HepG2 (cell line): ENCODE results near the gene SERTAD2. TPM values are rescaled to one million over a fixed set of nuclear protein-coding genes. Genes with fewer than 3 reads are reported as not detected.

Source experiments
- ATAC-seq: fragments of 200-7000 bp; cut with Tn5 transposase; 3 replicates; pipeline ENCODE4 v1.9.1; 2020; ENCODE audit warnings: mild to moderate bottlenecking, moderate library complexity
- BruUV-seq: library from RNA; stranded (reverse); fragments of 400-500 nt; replicated peaks from 2 replicates; lab custom pipeline; 2021; lab: Mats Ljungman, UMichigan
- CTCF ChIA-PET: fragments of 300-600 bp; formaldehyde crosslinking; extraction: SDS; loops from one replicate; lab custom pipeline; 2021; ENCODE audit warnings: low total read pairs, inconsistent platforms, low intra/inter-chr PET ratio; lab: Yijun Ruan, JAX
- POLR2A ChIA-PET: fragments of 350-600 bp; sonication (Branson Sonifier 250); formaldehyde crosslinking; loops from one replicate; lab custom pipeline; 2020; ENCODE audit warnings: antibody characterized with exemption, inconsistent platforms; lab: Yijun Ruan, JAX
- DNase-seq: peaks from one replicate; pipeline ENCODE4 v3.0.0-alpha.2; 2015; ENCODE audit warnings: low spot score
- FAIRE-seq: peaks from 3 replicates; lab custom pipeline; 2011; peaks lifted over from hg19 to GRCh38; lab: Jason Lieb, UNC
- H2AFZ ChIP-seq: one replicate; pipeline ENCODE4 v1.6.1; 2011; ENCODE audit warnings: low read length, inconsistent platforms
- H3K27ac ChIP-seq: fragments of 300-600 bp; 3 replicates; pipeline ENCODE4 v1.8.0; 2011; ENCODE audit warnings: mixed run types, mild to moderate bottlenecking, mixed read lengths, low read length, inconsistent platforms; ENCODE audit not compliant: insufficient read depth; ENCODE audit errors: extremely low read length
- H3K27me3 ChIP-seq, 2 experiments: fragments of 200-600 bp in 1 of 2; 2 replicates in 1 of 2; 3 replicates in 1 of 2; pipeline versions ENCODE4 v1.6.0 to v1.8.0; 2011; ENCODE audit warnings: low read length in 2 of 2, mild to moderate bottlenecking in 2 of 2, moderate library complexity in 2 of 2, inconsistent platforms in 1 of 2; ENCODE audit not compliant: insufficient read depth in 2 of 2, control insufficient read depth in 1 of 2
- H3K36me3 ChIP-seq, 2 experiments: fragments of 200-600 bp in 1 of 2; replicated peaks in 1 of 2; 2 replicates in 1 of 2; 3 replicates in 1 of 2; pipeline versions ENCODE4 v1.5.1 to v1.8.0; 2011; ENCODE audit warnings: low read length in 2 of 2, inconsistent platforms in 1 of 2; ENCODE audit not compliant: insufficient read depth in 2 of 2, control insufficient read depth in 1 of 2
- H3K4me1 ChIP-seq: 2 replicates; pipeline ENCODE4 v1.5.1; 2012; ENCODE audit warnings: low read length, inconsistent platforms; ENCODE audit not compliant: insufficient read depth
- H3K4me2 ChIP-seq: 2 replicates; pipeline ENCODE4 v1.6.0; 2011; ENCODE audit warnings: low read depth, low read length, inconsistent platforms
- H3K4me3 ChIP-seq, 3 experiments: fragments of 200-600 bp in 1 of 3; sonication (generic), shearing (Covaris generic) in 1 of 3; replicated peaks in 1 of 3; 2 replicates each; pipeline ENCODE4 v1.5.1; 2011 to 2016; ENCODE audit warnings: low read length in 3 of 3, inconsistent platforms in 2 of 3, low read depth in 2 of 3, mild to moderate bottlenecking in 2 of 3, control low read depth in 1 of 3, mixed read lengths in 1 of 3; ENCODE audit not compliant: insufficient read depth in 1 of 3
- H3K79me2 ChIP-seq: one replicate; pipeline ENCODE4 v1.6.1; 2011; ENCODE audit warnings: low read length, inconsistent platforms; ENCODE audit not compliant: insufficient read depth
- H3K9ac ChIP-seq: 2 replicates; pipeline ENCODE4 v1.6.0; 2011; ENCODE audit warnings: mild to moderate bottlenecking, low read depth, low read length, inconsistent platforms; ENCODE audit not compliant: insufficient read depth
- H3K9me3 ChIP-seq: 2 replicates; pipeline ENCODE4 v1.5.1; 2012; ENCODE audit warnings: mild to moderate bottlenecking, low read length
- H4K20me1 ChIP-seq: 2 replicates; pipeline ENCODE4 v1.6.0; 2011; ENCODE audit warnings: inconsistent platforms, mild to moderate bottlenecking, low read length, moderate library complexity; ENCODE audit not compliant: insufficient read depth
- ATF4 ChIP-seq, 2 experiments: fragments of 450-650 bp in 1 of 2; sonication (generic) in 1 of 2; formaldehyde crosslinking; IDR thresholded peaks; 2 replicates each; pipeline versions ENCODE4 v1.5.0 to v1.8.0; 2020 to 2022; ENCODE audit warnings: mild to moderate bottlenecking in 1 of 2, missing genetic modification reagents in 1 of 2
- CBX2 ChIP-seq, 2 experiments: fragments of 200-600 bp in 1 of 2; sonication (generic); formaldehyde crosslinking in 1 of 2; IDR thresholded peaks; 2 replicates each; pipeline versions ENCODE4 v1.7.0 to v1.8.1; 2018 to 2022; ENCODE audit warnings: low read depth in 2 of 2, low read length in 1 of 2, mild to moderate bottlenecking in 1 of 2, missing genetic modification reagents in 1 of 2
- DR1 ChIP-seq: sonication (generic); formaldehyde crosslinking; IDR thresholded peaks from 2 replicates; pipeline ENCODE4 v1.8.0; 2021; ENCODE audit warnings: mild to moderate bottlenecking, missing genetic modification reagents, inconsistent platforms
- FOXO1 ChIP-seq: sonication (generic); formaldehyde crosslinking; IDR thresholded peaks from 2 replicates; pipeline ENCODE4 v1.4.0; 2020; ENCODE audit warnings: missing genetic modification reagents
- MAFF ChIP-seq: IDR thresholded peaks from 2 replicates; pipeline ENCODE4 v1.6.1; 2011; ENCODE audit warnings: low read depth, low read length, improper control_type of control experiment
- MAFK ChIP-seq, 2 experiments: IDR thresholded peaks in 1 of 2; conservative IDR thresholded peaks in 1 of 2; 2 replicates each; pipeline ENCODE4 v1.6.1; 2011; ENCODE audit warnings: improper control_type of control experiment in 2 of 2, low read length in 2 of 2
- MIXL1 ChIP-seq: IDR thresholded peaks from 2 replicates; pipeline ENCODE4 v1.6.1; 2016
- MTA1 ChIP-seq: sonication (generic); formaldehyde crosslinking; IDR thresholded peaks from 2 replicates; pipeline ENCODE4 v1.4.0; 2020; ENCODE audit warnings: missing genetic modification reagents, mild to moderate bottlenecking, borderline replicate concordance
- PAF1 ChIP-seq: IDR thresholded peaks from 2 replicates; pipeline ENCODE4 v1.6.1; 2016; ENCODE audit warnings: missing genetic modification reagents, missing compliant biosample characterization
- TAF1 ChIP-seq: sonication (generic); formaldehyde crosslinking; IDR thresholded peaks from 2 replicates; pipeline ENCODE4 v1.4.0; 2020; ENCODE audit warnings: missing genetic modification reagents
- ZBTB2 ChIP-seq: sonication (generic); formaldehyde crosslinking; IDR thresholded peaks from 2 replicates; pipeline ENCODE4 v1.8.0; 2022; ENCODE audit warnings: low read depth, missing genetic modification reagents
- ZMAT5 ChIP-seq: sonication (generic); formaldehyde crosslinking; IDR thresholded peaks from 2 replicates; pipeline ENCODE4 v1.5.0; 2020; ENCODE audit warnings: mild to moderate bottlenecking, low read depth, missing genetic modification reagents, borderline replicate concordance
- ZNF253 ChIP-seq: sonication (generic); formaldehyde crosslinking; IDR thresholded peaks from 2 replicates; pipeline ENCODE4 v1.8.0; 2022; ENCODE audit warnings: mild to moderate bottlenecking, missing genetic modification reagents, borderline replicate concordance
- ZNF816 ChIP-seq: sonication (generic); formaldehyde crosslinking; IDR thresholded peaks from 2 replicates; pipeline ENCODE4 v1.8.0; 2022; ENCODE audit warnings: missing genetic modification reagents, mild to moderate bottlenecking, borderline replicate concordance
- WGBS: methylation state at CpG from one replicate; pipeline ENCODE4 v1.1.6; 2017; ENCODE audit warnings: low lambda C conversion rate; 5-methylcytosine and 5-hydroxymethylcytosine counted together
- in situ Hi-C: cut with HindIII; loops from 2 replicates; pipeline ENCODE4 v1.10.0; 2017; ENCODE audit warnings: low pct_unique_long_range_greater_than_20kb; ENCODE audit not compliant: extremely low pct_ligation_motif_present
- intact Hi-C: fragments of 100-400 bp; cut with micrococcal nuclease; formaldehyde crosslinking; loops from one replicate; pipeline ENCODE4 v1.10.0; 2022; ENCODE audit not compliant: unreplicated experiment
- polyA plus RNA-seq, 8 experiments: library from polyadenylated mRNA; depleted of rRNA in 3 of 8; stranded (reverse) in 7 of 8; unstranded in 1 of 8; fragments of >200 nt; fragmentation: Illumina TruSeq in 4 of 8; extraction: Trizol in 4 of 8; gene quantifications; 2 replicates each; pipeline versions ENCODE4 v1.2.1 to v1.2.3, GENCODE V29; 2011 to 2016; ENCODE audit warnings: low read depth in 4 of 8, missing spikeins in 1 of 8, mixed read lengths in 1 of 8; ENCODE audit not compliant: insufficient read depth in 1 of 8
- total RNA-seq, 5 experiments: library from RNA; depleted of rRNA; stranded (reverse); fragments of >200 nt; fragmentation: Illumina TruSeq; extraction: Trizol; gene quantifications; 2 replicates each; pipeline ENCODE4 v1.2.3, GENCODE V29; 2016; ENCODE audit warnings: low read depth in 1 of 5

Gene SERTAD2
- total and polyA plus RNA-seq, 2 of the 13 experiments (the other 11 are each of a cell fraction or from before 2014, with no cell fraction given): 6.7 to 22.6 TPM

GRCh38 chr2:64670047-64670446, 16.3 kb upstream of the SERTAD2 start:
- no peak for TF ChIP-seq MIXL1 (CRISPR knock-in tag)
- TF ChIP-seq TAF1 (CRISPR knock-in tag): no peak
- no peak for TF ChIP-seq CBX2 (IDR thresholded peaks at IDR 0.05; ENCODE audit: low read depth, low read length)
- no peak for TF ChIP-seq CBX2 (CRISPR knock-in tag; IDR thresholded peaks at IDR 0.05; ENCODE audit: low read depth)
- TF ChIP-seq MAFK (conservative IDR thresholded peaks at IDR 0.05 in 1 of 2, IDR thresholded peaks at IDR 0.05 in 1 of 2; ENCODE audit: low read length in 2 of 2): peak; percentile 38 to 52; a peak in 3 of 4 replicates
- no peak for TF ChIP-seq ZNF816 (CRISPR knock-in tag)
- 0 out of 2 replicates have a peak, but pooled peaks have one; percentile 30 for TF ChIP-seq MAFF
- H3K36me3 ChIP-seq: no peaks in the 10 kb centered on the region
- ChIA-PET CTCF (no interaction called here), POLR2A (interaction anchor here (1.1 kb wide), 1 partner anchor 16 kb away, joined by 5 read pairs; the partner anchor contains the start of gene SERTAD2)
- no peak overlapping the region for H3K4me3 ChIP-seq
- H3K9me3 ChIP-seq: no peaks in the 10 kb centered on the region
- intact Hi-C loops (no loop called here), in situ Hi-C loops (no loop called here)
- no peak overlapping the region for H2AFZ ChIP-seq
- H4K20me1 ChIP-seq: no peaks in the 10 kb centered on the region
- FAIRE-seq: no peak
- no peak for ATAC-seq
- H3K4me2 ChIP-seq: no peak overlapping the region
- no peaks in the 10 kb centered on the region for H3K79me2 ChIP-seq
- no peak overlapping the region for H3K9ac ChIP-seq
- H3K27ac ChIP-seq: no peak overlapping the region
- no peak for DNase-seq
- no peaks in the 10 kb centered on the region for H3K27me3 ChIP-seq
- BruUV-seq: no TSS peak
- H3K4me1 ChIP-seq: peaks cover 64% of the 10 kb centered on the region

GRCh38 chr2:64669288-64669687, 15.6 kb upstream of the SERTAD2 start:
- no peak overlapping the region for H2AFZ ChIP-seq
- H3K36me3 ChIP-seq: no peaks in the 10 kb centered on the region
- no peak for FAIRE-seq
- peak overlapping the region; percentile 25 for H3K4me2 ChIP-seq
- H3K27ac ChIP-seq: no peak overlapping the region
- H3K9me3 ChIP-seq: no peaks in the 10 kb centered on the region
- in situ Hi-C loops: no loop called here
- H3K27me3 ChIP-seq: no peaks in the 10 kb centered on the region
- peaks cover 69% of the 10 kb centered on the region for H3K4me1 ChIP-seq
- no peaks in the 10 kb centered on the region for H4K20me1 ChIP-seq
- H3K79me2 ChIP-seq: no peaks in the 10 kb centered on the region
- WGBS: 53% methylated on average over 2 of the region's 2 CpGs
- no peak overlapping the region for H3K4me3 ChIP-seq
- peak; percentile 83 for DNase-seq
- ChIA-PET POLR2A (no interaction called here), CTCF (no interaction called here)
- BruUV-seq: no TSS peak
- no peak overlapping the region for H3K9ac ChIP-seq
- intact Hi-C loops: loop anchor here (2.0 kb wide), 1 partner anchor 14 kb away; no protein-coding TSS in a partner anchor
- peak; percentile 78 for ATAC-seq
- TF ChIP-seq ZMAT5 (CRISPR knock-in tag) (no peak), DR1 (CRISPR knock-in tag) (no peak), ATF4 (CRISPR knock-in tag; IDR thresholded peaks at IDR 0.05) (peak in 1 of 2 experiments; percentile 98; a peak in 2 of 4 replicates), PAF1 (CRISPR knock-in tag) (no peak), FOXO1 (CRISPR knock-in tag) (peak; percentile 98), ZNF253 (CRISPR knock-in tag) (no peak), MTA1 (no peak), ZBTB2 (CRISPR knock-in tag) (peak; percentile 54; the same call in 1 of the 2 replicates)
